ENCODE results near the gene IGSF3.
"Not testable (repeated sequence)": the region's sequence is repeated elsewhere in the genome, so short reads cannot be mapped to it uniquely, and the experiment has no call there.

Gene IGSF3

DNA sequence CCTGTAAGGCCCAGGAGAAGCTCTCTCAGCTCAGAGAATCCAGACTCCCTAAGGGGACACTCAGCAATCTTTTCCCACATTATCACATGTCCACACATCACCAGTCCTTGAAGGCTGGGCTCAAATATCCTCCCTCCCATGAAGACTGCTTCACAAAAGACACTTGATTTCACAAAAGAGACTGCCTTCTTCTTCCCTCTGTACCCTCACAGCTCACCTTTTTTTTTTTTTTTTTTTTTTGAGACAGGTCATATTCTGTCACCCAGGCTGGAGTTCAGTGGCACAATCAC lies 98.2 kb downstream of the IGSF3 start:
- Histone ChIP-seq H3K27me3 (ENCODE audit: control insufficient read depth in 1 of 2, insufficient read depth in 2 of 2, low read length in 2 of 2) (no peaks in the 10 kb centered on the region), H3K9me3 (ENCODE audit: low read length) (no peaks in the 10 kb centered on the region), H3K27ac (ENCODE audit: low read depth, low read length) (no peak overlapping the region), H3K36me3 (ENCODE audit: insufficient read depth, low read length) (no peaks in the 10 kb centered on the region), H3K9ac (ENCODE audit: low read length) (no peak overlapping the region), H3K4me3 (ENCODE audit: low read depth in 1 of 2, low read length in 2 of 2) (no peak overlapping the region), H3K4me1 (ENCODE audit: insufficient read depth, low read length) (peaks cover 16% of the 10 kb centered on the region)

DNA sequence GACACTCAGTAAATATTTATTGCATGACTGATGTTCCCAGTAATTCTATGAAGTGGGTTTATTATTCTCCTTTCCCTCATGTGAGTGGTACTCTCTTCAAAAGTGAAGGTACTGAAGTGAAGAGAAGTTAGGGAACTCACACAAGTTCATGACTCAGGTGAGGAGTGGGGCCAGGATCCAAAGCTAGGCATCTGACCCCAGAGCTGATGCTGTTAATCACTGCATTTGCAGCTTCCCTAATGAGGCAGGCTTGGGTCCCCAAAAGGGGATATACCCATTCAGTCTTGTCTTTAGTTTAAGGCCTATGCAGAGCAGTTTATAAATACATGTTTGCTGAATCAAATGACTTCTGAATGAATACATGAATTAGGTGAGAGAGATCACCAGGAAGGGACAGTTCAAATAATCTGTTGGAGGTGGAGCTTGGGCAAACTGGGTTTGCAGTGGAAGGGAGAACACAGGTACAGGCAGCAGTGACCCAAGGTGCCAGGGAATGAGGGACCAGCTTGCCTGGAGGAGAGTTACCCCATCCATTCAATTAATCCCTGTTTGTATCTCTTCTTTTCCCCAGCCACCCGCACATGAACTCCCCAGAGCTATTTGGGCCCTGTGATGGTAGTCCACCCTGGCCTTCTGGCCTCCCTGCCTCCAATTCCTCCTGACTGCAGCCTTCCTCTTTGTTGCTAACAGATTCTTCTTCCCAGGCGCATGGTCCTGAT lies 98.7 kb downstream of the IGSF3 start:
- no peaks in the 10 kb centered on the region for H3K36me3 ChIP-seq (ENCODE audit: insufficient read depth, low read length)
- no peak overlapping the region for H3K4me3 ChIP-seq (ENCODE audit: low read depth in 1 of 2, low read length in 2 of 2)
- peaks cover 16% of the 10 kb centered on the region for H3K4me1 ChIP-seq (ENCODE audit: insufficient read depth, low read length)
- no peak overlapping the region for H3K9ac ChIP-seq (ENCODE audit: low read length)
- no peaks in the 10 kb centered on the region for H3K27me3 ChIP-seq (ENCODE audit: control insufficient read depth in 1 of 2, insufficient read depth in 2 of 2, low read length in 2 of 2)
- no peak overlapping the region for H3K27ac ChIP-seq (ENCODE audit: low read depth, low read length)
- no peaks in the 10 kb centered on the region for H3K9me3 ChIP-seq (ENCODE audit: low read length)

DNA sequence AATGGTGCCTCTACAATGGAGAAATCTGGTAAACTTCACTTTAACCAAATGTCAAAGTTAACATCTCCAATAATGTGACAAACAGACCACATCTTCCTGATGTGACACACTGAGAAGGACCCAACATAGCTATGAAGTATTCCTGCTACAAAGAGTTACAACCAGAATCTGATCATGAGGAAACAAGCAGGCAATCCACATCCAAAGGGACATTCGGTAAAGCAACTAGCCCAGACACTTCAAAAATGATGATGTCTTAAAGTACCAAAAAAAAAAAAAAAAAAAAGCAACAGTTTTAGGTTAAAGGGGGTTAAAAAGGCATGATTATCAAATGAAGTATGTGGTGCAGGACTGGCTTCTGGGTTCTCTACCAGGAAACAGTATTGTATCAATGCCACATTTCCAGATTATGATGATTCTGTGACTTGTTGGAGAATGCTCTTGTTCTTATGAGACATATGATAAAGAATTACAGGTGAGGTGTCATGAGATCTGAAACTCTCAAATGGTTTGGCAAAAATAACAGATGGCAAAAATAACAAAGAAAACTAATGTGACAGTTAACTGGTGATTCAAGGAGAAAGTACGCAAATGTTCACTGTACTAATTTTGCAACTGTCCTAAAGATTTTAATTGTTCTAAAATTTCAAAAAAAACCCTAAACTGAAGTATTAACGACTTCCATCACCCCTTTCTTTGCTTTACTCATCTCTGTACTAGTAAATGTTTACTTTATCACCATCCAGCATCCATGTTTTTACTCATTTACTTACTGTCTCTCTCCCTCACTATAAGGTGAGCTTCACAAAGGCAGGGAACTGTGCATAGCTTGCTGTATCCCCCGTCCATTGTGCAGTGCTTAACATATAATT lies 99.5 kb downstream of the IGSF3 start:
- Histone ChIP-seq H3K4me3 (ENCODE audit: low read depth in 1 of 2, low read length in 2 of 2) (no peak overlapping the region), H3K27ac (ENCODE audit: low read depth, low read length) (no peak overlapping the region), H3K27me3 (ENCODE audit: control insufficient read depth in 1 of 2, insufficient read depth in 2 of 2, low read length in 2 of 2) (no peaks in the 10 kb centered on the region), H3K9me3 (ENCODE audit: low read length) (no peaks in the 10 kb centered on the region), H3K36me3 (ENCODE audit: insufficient read depth, low read length) (no peaks in the 10 kb centered on the region), H3K9ac (ENCODE audit: low read length) (no peak overlapping the region), H3K4me1 (ENCODE audit: insufficient read depth, low read length) (peaks cover 16% of the 10 kb centered on the region)

DNA sequence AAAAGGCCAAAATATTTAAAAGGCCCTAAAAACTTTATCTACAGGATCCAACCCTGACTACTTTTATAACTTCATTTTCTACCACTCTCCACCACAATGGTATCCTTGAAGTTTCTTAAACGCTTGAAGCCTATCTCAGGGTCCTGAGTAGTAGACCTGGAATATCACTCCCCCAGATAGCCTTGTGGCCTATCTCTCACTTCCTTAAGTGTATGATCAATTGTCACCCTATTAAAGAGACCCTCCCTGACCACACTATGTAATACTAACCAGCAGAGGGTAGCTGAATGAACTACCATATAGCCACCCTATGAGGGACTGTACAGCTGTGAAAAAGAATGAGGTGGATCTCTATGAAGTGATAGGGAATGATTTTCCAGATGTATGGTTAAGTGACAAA lies 102.3 kb downstream of the IGSF3 start:
- H3K36me3 ChIP-seq (ENCODE audit: insufficient read depth, low read length), result no peaks in the 10 kb centered on the region
- no peak overlapping the region for H3K27ac ChIP-seq (ENCODE audit: low read depth, low read length)
- H3K4me3 ChIP-seq (ENCODE audit: low read depth in 1 of 2, low read length in 2 of 2), result no peak overlapping the region
- no peaks in the 10 kb centered on the region for H3K27me3 ChIP-seq (ENCODE audit: control insufficient read depth in 1 of 2, insufficient read depth in 2 of 2, low read length in 2 of 2)
- H3K9ac ChIP-seq (ENCODE audit: low read length), result no peak overlapping the region
- H3K4me1 ChIP-seq (ENCODE audit: insufficient read depth, low read length), result no peaks in the 10 kb centered on the region
- H3K9me3 ChIP-seq (ENCODE audit: low read length), result no peaks in the 10 kb centered on the region

DNA sequence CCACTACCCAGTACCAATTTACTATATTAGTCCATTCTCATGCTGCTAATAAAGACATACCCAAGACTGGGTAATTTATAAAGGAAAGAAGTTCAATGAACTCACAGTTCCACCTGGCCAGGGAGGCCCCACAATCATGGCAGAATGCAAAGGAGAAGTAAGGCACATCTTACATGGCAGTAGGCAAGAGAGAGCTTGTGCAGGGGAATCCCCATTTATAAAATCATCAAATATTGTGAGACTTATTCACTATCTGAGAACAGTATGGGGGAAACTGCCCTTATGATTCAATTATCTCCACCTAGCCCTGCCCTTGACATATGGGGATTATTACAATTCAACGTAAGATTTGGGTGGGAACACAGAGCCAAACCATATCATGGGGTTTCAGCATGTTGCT lies 103.1 kb downstream of the IGSF3 start:
- H3K9me3 ChIP-seq (ENCODE audit: low read length), result no peaks in the 10 kb centered on the region
- H3K27me3 ChIP-seq (ENCODE audit: control insufficient read depth in 1 of 2, insufficient read depth in 2 of 2, low read length in 2 of 2), result no peaks in the 10 kb centered on the region
- no peak overlapping the region for H3K4me3 ChIP-seq (ENCODE audit: low read depth in 1 of 2, low read length in 2 of 2)
- no peaks in the 10 kb centered on the region for H3K36me3 ChIP-seq (ENCODE audit: insufficient read depth, low read length)
- no peak overlapping the region for H3K9ac ChIP-seq (ENCODE audit: low read length)
- no peaks in the 10 kb centered on the region for H3K4me1 ChIP-seq (ENCODE audit: insufficient read depth, low read length)
- H3K27ac ChIP-seq (ENCODE audit: low read depth, low read length), result no peak overlapping the region

DNA sequence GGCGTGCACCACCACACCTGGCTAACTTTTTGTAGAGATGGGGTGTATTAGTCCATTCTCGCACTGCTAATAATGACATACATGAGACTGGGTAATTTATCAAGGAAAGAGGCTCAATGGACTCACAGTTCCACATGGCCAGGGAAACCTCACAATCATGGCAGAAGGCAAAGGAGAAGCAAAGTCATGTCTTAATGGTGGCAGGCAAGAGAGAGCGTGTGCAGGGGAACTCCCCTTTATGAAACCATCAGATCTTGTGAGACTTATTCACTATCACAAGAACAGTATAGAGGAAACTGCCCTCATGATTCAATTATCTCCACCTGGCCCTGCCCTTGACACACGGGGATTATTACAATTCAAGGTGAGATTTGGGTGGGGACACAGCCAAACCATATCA lies 105.1 kb downstream of the IGSF3 start:
- H3K9me3 ChIP-seq (ENCODE audit: low read length); H3K36me3 ChIP-seq (ENCODE audit: insufficient read depth, low read length); H3K9ac ChIP-seq (ENCODE audit: low read length); H3K4me1 ChIP-seq (ENCODE audit: insufficient read depth, low read length); H3K27me3 ChIP-seq (ENCODE audit: control insufficient read depth in 1 of 2, insufficient read depth in 2 of 2, low read length in 2 of 2); H3K4me3 ChIP-seq (ENCODE audit: low read depth in 1 of 2, low read length in 2 of 2); H3K27ac ChIP-seq (ENCODE audit: low read depth, low read length): not testable (repeated sequence)

DNA sequence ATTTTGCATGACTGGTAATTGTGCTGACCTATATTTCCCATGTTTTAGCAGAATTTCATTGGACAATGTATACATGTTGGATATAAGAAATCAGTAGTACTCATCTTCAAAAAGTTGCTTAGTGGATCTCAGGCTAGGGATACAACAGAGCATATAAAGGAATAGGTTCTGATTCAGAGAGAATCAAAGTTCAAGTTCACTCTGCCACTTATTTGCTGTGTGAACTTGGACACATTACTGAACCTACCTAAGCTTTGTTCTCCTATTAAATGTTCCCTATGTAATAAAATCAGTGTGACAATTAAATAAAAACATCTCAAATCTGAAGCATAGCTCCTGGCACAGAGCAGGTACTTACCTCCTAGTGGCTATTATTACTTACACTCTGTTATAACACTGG lies 106.0 kb downstream of the IGSF3 start:
- H3K4me3 ChIP-seq (ENCODE audit: low read depth in 1 of 2, low read length in 2 of 2), result no peak overlapping the region
- no peak overlapping the region for H3K9ac ChIP-seq (ENCODE audit: low read length)
- no peaks in the 10 kb centered on the region for H3K36me3 ChIP-seq (ENCODE audit: insufficient read depth, low read length)
- H3K27me3 ChIP-seq (ENCODE audit: control insufficient read depth in 1 of 2, insufficient read depth in 2 of 2, low read length in 2 of 2), result no peaks in the 10 kb centered on the region
- no peaks in the 10 kb centered on the region for H3K9me3 ChIP-seq (ENCODE audit: low read length)
- H3K4me1 ChIP-seq (ENCODE audit: insufficient read depth, low read length), result no peaks in the 10 kb centered on the region
- no peak overlapping the region for H3K27ac ChIP-seq (ENCODE audit: low read depth, low read length)

DNA sequence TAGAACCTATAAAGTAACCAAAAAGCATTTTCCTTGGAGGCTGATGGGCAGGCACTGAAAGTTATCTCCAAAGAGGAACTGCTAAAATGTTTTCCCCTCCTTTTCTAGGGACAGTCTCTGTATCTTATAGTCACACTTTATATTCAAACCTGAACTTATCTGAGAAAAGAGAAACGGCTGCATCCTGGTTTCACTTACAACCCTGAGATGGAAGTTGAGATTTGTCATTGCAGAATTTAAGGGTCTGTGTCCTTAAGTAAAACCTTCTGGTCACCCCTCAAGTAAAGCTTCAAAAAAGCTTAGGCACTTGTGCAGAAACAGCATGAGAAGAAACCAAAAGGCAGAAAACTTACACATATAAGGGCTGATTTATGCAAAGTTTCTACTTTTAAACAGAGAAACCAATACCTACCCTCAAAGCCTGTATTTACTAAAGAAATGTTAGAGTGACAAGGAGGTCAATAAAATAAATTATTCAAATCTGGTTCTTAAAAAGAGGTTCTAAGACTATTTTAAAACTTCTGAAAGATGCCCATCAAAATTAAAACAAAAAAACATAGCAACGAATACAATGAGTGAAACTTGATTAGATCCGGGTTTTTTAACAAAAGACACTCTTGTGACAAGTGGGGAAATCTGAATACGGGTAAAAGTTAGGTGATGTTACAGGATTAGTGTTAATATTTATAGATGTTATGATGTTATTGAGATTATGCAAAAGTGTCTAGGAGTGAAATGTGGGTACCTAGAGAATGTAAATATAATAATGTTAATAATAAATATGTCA lies 106.6 kb downstream of the IGSF3 start:
- Histone ChIP-seq H3K27me3 (ENCODE audit: control insufficient read depth in 1 of 2, insufficient read depth in 2 of 2, low read length in 2 of 2) (no peaks in the 10 kb centered on the region), H3K4me1 (ENCODE audit: insufficient read depth, low read length) (no peaks in the 10 kb centered on the region), H3K9ac (ENCODE audit: low read length) (no peak overlapping the region), H3K4me3 (ENCODE audit: low read depth in 1 of 2, low read length in 2 of 2) (no peak overlapping the region), H3K27ac (ENCODE audit: low read depth, low read length) (no peak overlapping the region), H3K36me3 (ENCODE audit: insufficient read depth, low read length) (no peaks in the 10 kb centered on the region), H3K9me3 (ENCODE audit: low read length) (no peaks in the 10 kb centered on the region)

DNA sequence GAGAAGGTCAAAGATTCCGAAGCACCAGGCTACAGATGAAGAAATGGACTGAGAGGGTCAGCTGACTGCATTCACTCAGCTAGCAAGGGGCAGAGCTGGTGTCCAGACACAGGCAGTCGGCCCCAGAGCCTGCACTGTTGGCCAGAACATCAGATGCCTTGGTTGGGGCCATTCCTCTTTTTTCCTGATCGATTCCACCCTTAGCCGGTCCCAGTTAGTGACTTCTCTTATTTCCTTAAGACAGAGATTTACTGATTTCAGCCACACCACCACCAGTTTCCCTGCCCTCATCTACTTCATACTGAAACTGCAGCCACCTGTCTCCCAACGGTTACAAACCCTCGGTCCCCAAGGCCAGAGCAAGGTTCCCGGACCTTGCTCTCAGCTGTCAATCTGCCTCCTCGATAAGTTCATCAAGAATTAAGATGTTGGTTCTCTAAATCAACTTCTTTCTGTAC lies 108.2 kb downstream of the IGSF3 start:
- no peak overlapping the region for H3K9ac ChIP-seq (ENCODE audit: low read length)
- H3K4me3 ChIP-seq (ENCODE audit: low read depth in 1 of 2, low read length in 2 of 2), result no peak overlapping the region
- no peak overlapping the region for H3K27ac ChIP-seq (ENCODE audit: low read depth, low read length)
- no peaks in the 10 kb centered on the region for H3K4me1 ChIP-seq (ENCODE audit: insufficient read depth, low read length)
- no peaks in the 10 kb centered on the region for H3K36me3 ChIP-seq (ENCODE audit: insufficient read depth, low read length)
- H3K27me3 ChIP-seq (ENCODE audit: control insufficient read depth in 1 of 2, insufficient read depth in 2 of 2, low read length in 2 of 2), result no peaks in the 10 kb centered on the region
- H3K9me3 ChIP-seq (ENCODE audit: low read length), result no peaks in the 10 kb centered on the region

DNA sequence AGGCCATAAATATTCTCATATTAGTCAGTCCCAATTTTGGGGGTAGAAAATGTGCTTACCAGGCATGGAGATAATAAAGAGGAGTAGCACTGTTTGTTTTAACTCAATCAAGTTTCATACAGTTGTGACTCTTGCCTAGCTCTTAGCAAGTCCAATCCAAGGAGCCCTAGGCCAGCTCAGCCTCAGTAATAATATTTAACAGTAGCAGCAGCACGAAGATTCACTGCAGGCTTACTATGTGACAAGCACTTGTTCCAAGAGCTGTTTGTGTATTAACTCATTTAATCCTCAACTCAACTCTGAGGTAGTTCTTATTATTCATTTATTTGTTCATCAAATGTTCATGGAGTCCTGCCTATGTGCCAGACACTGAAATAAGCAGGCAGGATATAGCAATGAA lies 109.0 kb downstream of the IGSF3 start:
- Histone ChIP-seq H3K36me3 (ENCODE audit: insufficient read depth, low read length) (no peaks in the 10 kb centered on the region), H3K4me1 (ENCODE audit: insufficient read depth, low read length) (no peaks in the 10 kb centered on the region), H3K4me3 (ENCODE audit: low read depth in 1 of 2, low read length in 2 of 2) (no peak overlapping the region), H3K27ac (ENCODE audit: low read depth, low read length) (no peak overlapping the region), H3K9me3 (ENCODE audit: low read length) (no peaks in the 10 kb centered on the region), H3K9ac (ENCODE audit: low read length) (no peak overlapping the region), H3K27me3 (ENCODE audit: control insufficient read depth in 1 of 2, insufficient read depth in 2 of 2, low read length in 2 of 2) (no peaks in the 10 kb centered on the region)

DNA sequence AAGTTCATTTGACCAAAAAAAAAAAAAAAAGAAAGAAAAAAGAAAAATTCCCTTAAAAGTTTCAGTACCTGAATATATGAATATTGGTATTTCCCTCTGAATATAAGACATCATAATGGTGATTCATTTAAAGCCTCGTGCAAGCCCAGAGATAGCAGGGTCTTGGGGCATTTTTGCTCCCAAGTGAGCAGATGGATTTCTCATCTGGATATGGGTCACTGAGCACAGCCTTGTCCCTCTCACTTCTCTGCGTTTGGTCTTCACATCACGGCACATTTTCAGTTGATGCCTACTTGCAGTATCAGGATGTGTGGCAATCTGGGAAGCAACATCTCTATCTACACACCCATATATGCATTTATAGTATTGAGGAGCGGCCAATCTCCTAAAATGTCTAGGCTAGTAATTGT lies 109.4 kb downstream of the IGSF3 start:
- Histone ChIP-seq H3K9me3 (ENCODE audit: low read length) (no peaks in the 10 kb centered on the region), H3K27me3 (ENCODE audit: control insufficient read depth in 1 of 2, insufficient read depth in 2 of 2, low read length in 2 of 2) (no peaks in the 10 kb centered on the region), H3K4me3 (ENCODE audit: low read depth in 1 of 2, low read length in 2 of 2) (no peak overlapping the region), H3K9ac (ENCODE audit: low read length) (no peak overlapping the region), H3K4me1 (ENCODE audit: insufficient read depth, low read length) (no peaks in the 10 kb centered on the region), H3K27ac (ENCODE audit: low read depth, low read length) (no peak overlapping the region), H3K36me3 (ENCODE audit: insufficient read depth, low read length) (no peaks in the 10 kb centered on the region)
